DMS114 treated with DMSO at 0.1 percent for 48 hours (cell line): ENCODE results near the gene ANP32B.

Source experiments
- DNase-seq: peaks from one replicate; lab custom pipeline; 2025; ENCODE audit not compliant: unreplicated experiment; lab: John Stamatoyannopoulos, UW

Gene ANP32B

DNA sequence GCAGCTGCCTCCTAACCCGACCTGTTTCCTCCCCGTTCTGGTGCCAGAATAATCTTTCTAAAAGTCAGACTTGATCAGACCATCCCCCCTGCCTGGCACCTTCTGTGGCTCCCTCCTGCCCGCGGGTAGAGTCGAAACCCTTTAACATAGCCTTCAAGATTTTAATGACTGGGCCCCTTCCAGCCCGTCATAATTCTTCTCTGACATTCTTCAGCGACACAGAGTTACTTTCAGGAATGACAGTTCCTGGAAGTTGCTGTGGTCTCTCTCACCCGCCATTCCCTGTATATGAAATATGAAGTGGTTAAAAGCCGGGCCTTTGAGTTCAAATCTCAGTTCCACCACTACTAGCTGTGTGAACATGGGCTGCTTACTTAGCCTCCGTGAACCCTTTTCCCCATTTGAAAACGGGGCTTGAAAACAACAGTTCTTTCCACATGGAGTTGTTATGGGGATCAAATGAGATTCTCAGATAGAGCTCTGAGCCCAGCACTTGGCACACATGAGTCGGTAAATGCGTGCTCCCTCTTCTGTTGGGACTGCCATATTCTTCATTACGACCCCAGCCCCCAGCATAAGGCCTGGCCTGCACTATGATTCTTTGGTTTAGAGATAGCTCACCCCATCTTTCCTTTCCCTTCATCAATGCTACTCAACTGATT lies 74.1 kb downstream of the ANP32B start:
- DNase-seq, result no peak

GRCh38 chr9:98062161-98062560 lies 79.0 kb downstream of the ANP32B start:
- DNase-seq, result no peak

GRCh38 chr9:98064623-98065392 lies 81.7 kb downstream of the ANP32B start:
- no peak for DNase-seq
